ENCODE results near the gene C19orf67. TPM values are rescaled to one million over a fixed set of nuclear protein-coding genes. Genes with fewer than 3 reads are reported as not detected.

C19orf67 gene
- total and polyA plus RNA-seq, 2 of the 13 experiments (the other 11 are each of a cell fraction or from before 2014, with no cell fraction given), result 0.11 to 0.32 TPM

DNA sequence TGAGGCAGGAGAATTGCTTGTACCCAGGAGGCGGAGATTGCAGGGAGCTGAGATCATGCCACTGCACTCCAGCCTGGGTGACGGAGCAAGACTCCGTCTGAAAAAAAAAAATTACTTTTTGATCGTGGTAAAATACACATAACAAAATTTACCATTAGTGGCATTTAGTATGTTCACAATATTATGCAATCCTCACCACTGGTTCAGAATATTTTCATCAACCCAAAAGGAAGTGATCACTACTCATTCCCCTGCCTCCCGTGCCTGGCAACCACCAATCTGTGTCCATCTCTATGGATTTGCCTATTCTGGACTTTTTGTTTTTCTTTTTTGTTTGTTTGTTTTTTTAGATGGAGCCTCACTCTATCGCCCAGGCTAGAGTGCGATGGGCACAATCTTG, 22.5 kb downstream of the C19orf67 start:
- ChIA-PET POLR2A (interaction anchor here (5.7 kb wide), 1 partner anchor 9 kb away, joined by 62 read pairs; the partner anchor contains the start of gene MISP3), CTCF (ENCODE audit: low intra/inter-chr PET ratio, low total read pairs) (no interaction called here)
- in situ Hi-C loops (cut with HindIII; ENCODE audit: extremely low pct_ligation_motif_present, low pct_unique_long_range_greater_than_20kb), result loop anchor here (25.0 kb wide), 1 partner anchor 301 kb away; the partner anchor contains the start of genes C19orf53 and MRI1
- intact Hi-C loops (cut with micrococcal nuclease; ENCODE audit: unreplicated experiment), result no loop called here
- Histone ChIP-seq H3K4me1 (ENCODE audit: insufficient read depth, low read length) (peaks cover 45% of the 10 kb centered on the region), H3K27ac (ENCODE audit: extremely low read length, insufficient read depth, low read length) (no peak overlapping the region), H3K4me2 (ENCODE audit: low read depth, low read length) (no peak overlapping the region), H4K20me1 (ENCODE audit: insufficient read depth, low read length) (no peaks in the 10 kb centered on the region), H3K36me3 (replicated peaks in 1 of 2; ENCODE audit: control insufficient read depth in 1 of 2, insufficient read depth in 2 of 2, low read length in 2 of 2) (no peaks in the 10 kb centered on the region), H3K4me3 (replicated peaks in 1 of 3; ENCODE audit: insufficient read depth in 1 of 3, low read depth in 2 of 3, low read length in 3 of 3) (no peak overlapping the region), H2AFZ (ENCODE audit: low read length) (no peak overlapping the region), H3K79me2 (ENCODE audit: insufficient read depth, low read length) (no peaks in the 10 kb centered on the region), H3K9ac (ENCODE audit: insufficient read depth, low read depth, low read length) (no peak overlapping the region), H3K9me3 (ENCODE audit: low read length) (no peaks in the 10 kb centered on the region), H3K27me3 (ENCODE audit: control insufficient read depth in 1 of 2, insufficient read depth in 2 of 2, low read length in 2 of 2) (no peaks in the 10 kb centered on the region)
- WGBS (ENCODE audit: low lambda C conversion rate), result 56% methylated on average over 7 of the region's 7 CpGs
- DNase-seq (ENCODE audit: low spot score), result no peak
- no peak for TF ChIP-seq KLF6 (CRISPR knock-in tag; IDR thresholded peaks at IDR 0.05)
- no peak for TF ChIP-seq ZFP41 (CRISPR knock-in tag; IDR thresholded peaks at IDR 0.05; ENCODE audit: borderline replicate concordance)
- no peak for TF ChIP-seq ZFP62 (CRISPR knock-in tag; IDR thresholded peaks at IDR 0.05)
- no peak for TF ChIP-seq ZNF567 (CRISPR knock-in tag; IDR thresholded peaks at IDR 0.05; ENCODE audit: borderline replicate concordance)
- no peak for TF ChIP-seq ZNF33A (CRISPR knock-in tag; IDR thresholded peaks at IDR 0.05; ENCODE audit: borderline replicate concordance)
- no TSS peak for BruUV-seq (replicated peaks)
- FAIRE-seq, result no peak
- no peak for ATAC-seq

DNA sequence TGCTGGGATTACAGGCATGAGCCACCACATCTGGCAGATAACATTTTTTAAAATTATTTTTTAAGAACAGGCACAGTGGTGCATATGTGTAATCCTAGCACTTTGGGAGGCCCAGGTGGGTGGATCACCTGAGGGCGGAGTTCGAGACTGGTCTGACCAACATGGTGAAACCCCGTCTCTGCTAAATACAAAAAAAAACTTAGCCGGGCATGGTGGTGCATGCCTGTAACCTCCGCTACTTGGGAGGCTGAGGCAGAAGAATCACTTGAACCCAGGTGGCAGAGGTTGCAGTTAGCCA, 23.1 kb downstream of the C19orf67 start:
- 80% methylated on average over 5 of the region's 5 CpGs for WGBS (ENCODE audit: low lambda C conversion rate)
- FAIRE-seq (no peak), ATAC-seq (no peak), DNase-seq (ENCODE audit: low spot score) (no peak)
- no peaks in the 10 kb centered on the region for H4K20me1 ChIP-seq (ENCODE audit: insufficient read depth, low read length)
- no peak overlapping the region for H2AFZ ChIP-seq (ENCODE audit: low read length)
- in situ Hi-C loops (cut with HindIII; ENCODE audit: extremely low pct_ligation_motif_present, low pct_unique_long_range_greater_than_20kb) (loop anchor here (25.0 kb wide), 1 partner anchor 300 kb away; the partner anchor contains the start of genes C19orf53 and MRI1), intact Hi-C loops (cut with micrococcal nuclease; ENCODE audit: unreplicated experiment) (no loop called here)
- ChIA-PET CTCF (ENCODE audit: low intra/inter-chr PET ratio, low total read pairs) (no interaction called here), POLR2A (interaction anchor here (5.7 kb wide), 1 partner anchor 9 kb away, joined by 62 read pairs; the partner anchor contains the start of gene MISP3)
- H3K36me3 ChIP-seq (replicated peaks in 1 of 2; ENCODE audit: control insufficient read depth in 1 of 2, insufficient read depth in 2 of 2, low read length in 2 of 2), result no peaks in the 10 kb centered on the region
- H3K27ac ChIP-seq (ENCODE audit: extremely low read length, insufficient read depth, low read length), result no peak overlapping the region
- TF ChIP-seq ZNF335 (CRISPR knock-in tag; IDR thresholded peaks at IDR 0.05) (no peak), PRMT3 (CRISPR knock-in tag; IDR thresholded peaks at IDR 0.05; ENCODE audit: borderline replicate concordance, low read depth) (no peak), TBL1XR1 (IDR thresholded peaks at IDR 0.05; ENCODE audit: borderline replicate concordance, low read length, partially characterized antibody) (no peak), TOPORS (CRISPR knock-in tag; IDR thresholded peaks at IDR 0.05) (no peak), ZNF12 (CRISPR knock-in tag; IDR thresholded peaks at IDR 0.05) (no peak), DNMT3B (CRISPR knock-in tag; conservative IDR thresholded peaks at IDR 0.05) (no peak), ELF1 (CRISPR knock-in tag; IDR thresholded peaks at IDR 0.05) (no peak)
- TF ChIP-seq, protein P1, sequence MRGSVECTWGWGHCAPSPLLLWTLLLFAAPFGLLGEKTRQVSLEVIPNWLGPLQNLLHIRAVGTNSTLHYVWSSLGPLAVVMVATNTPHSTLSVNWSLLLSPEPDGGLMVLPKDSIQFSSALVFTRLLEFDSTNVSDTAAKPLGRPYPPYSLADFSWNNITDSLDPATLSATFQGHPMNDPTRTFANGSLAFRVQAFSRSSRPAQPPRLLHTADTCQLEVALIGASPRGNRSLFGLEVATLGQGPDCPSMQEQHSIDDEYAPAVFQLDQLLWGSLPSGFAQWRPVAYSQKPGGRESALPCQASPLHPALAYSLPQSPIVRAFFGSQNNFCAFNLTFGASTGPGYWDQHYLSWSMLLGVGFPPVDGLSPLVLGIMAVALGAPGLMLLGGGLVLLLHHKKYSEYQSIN (CRISPR knock-in tag; IDR thresholded peaks at IDR 0.05; ENCODE audit: borderline replicate concordance), result no peak
- TF ChIP-seq, protein P2, sequence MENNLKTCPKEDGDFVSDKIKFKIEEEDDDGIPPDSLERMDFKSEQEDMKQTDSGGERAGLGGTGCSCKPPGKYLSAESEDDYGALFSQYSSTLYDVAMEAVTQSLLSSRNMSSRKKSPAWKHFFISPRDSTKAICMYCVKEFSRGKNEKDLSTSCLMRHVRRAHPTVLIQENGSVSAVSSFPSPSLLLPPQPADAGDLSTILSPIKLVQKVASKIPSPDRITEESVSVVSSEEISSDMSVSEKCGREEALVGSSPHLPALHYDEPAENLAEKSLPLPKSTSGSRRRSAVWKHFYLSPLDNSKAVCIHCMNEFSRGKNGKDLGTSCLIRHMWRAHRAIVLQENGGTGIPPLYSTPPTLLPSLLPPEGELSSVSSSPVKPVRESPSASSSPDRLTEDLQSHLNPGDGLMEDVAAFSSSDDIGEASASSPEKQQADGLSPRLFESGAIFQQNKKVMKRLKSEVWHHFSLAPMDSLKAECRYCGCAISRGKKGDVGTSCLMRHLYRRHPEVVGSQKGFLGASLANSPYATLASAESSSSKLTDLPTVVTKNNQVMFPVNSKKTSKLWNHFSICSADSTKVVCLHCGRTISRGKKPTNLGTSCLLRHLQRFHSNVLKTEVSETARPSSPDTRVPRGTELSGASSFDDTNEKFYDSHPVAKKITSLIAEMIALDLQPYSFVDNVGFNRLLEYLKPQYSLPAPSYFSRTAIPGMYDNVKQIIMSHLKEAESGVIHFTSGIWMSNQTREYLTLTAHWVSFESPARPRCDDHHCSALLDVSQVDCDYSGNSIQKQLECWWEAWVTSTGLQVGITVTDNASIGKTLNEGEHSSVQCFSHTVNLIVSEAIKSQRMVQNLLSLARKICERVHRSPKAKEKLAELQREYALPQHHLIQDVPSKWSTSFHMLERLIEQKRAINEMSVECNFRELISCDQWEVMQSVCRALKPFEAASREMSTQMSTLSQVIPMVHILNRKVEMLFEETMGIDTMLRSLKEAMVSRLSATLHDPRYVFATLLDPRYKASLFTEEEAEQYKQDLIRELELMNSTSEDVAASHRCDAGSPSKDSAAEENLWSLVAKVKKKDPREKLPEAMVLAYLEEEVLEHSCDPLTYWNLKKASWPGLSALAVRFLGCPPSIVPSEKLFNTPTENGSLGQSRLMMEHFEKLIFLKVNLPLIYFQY (CRISPR knock-in tag; IDR thresholded peaks at IDR 0.05; ENCODE audit: borderline replicate concordance), result no peak
- no TSS peak for BruUV-seq (replicated peaks)
- H3K4me2 ChIP-seq (ENCODE audit: low read depth, low read length), result no peak overlapping the region; the same call in 1 of the 2 replicates
- H3K79me2 ChIP-seq (ENCODE audit: insufficient read depth, low read length), result no peaks in the 10 kb centered on the region
- no peaks in the 10 kb centered on the region for H3K9me3 ChIP-seq (ENCODE audit: low read length)
- H3K9ac ChIP-seq (ENCODE audit: insufficient read depth, low read depth, low read length), result no peak overlapping the region
- H3K4me1 ChIP-seq (ENCODE audit: insufficient read depth, low read length), result peaks cover 45% of the 10 kb centered on the region
- H3K27me3 ChIP-seq (ENCODE audit: control insufficient read depth in 1 of 2, insufficient read depth in 2 of 2, low read length in 2 of 2), result no peaks in the 10 kb centered on the region
- no peak overlapping the region for H3K4me3 ChIP-seq (replicated peaks in 1 of 3; ENCODE audit: insufficient read depth in 1 of 3, low read depth in 2 of 3, low read length in 3 of 3)
